ENCODE results near the gene TSHZ2. TPM values are rescaled to one million over a fixed set of nuclear protein-coding genes. Genes with fewer than 3 reads are reported as not detected.

The TSHZ2 gene
- total RNA-seq, 1 donor from 2014 or later = 1.2 TPM

GRCh38 chr20:53480913-53481312 lies 508.8 kb downstream of the TSHZ2 start:
- Mint-ChIP-seq H3K4me1 (ENCODE audit: low read depth, unreplicated experiment) (no peaks in the 10 kb centered on the region), H3K4me3 (ENCODE audit: unreplicated experiment) (no peak overlapping the region), H3K27me3 (ENCODE audit: low read depth, unreplicated experiment) (no peaks in the 10 kb centered on the region), H3K9me3 (ENCODE audit: unreplicated experiment) (no peaks in the 10 kb centered on the region), H3K36me3 (ENCODE audit: low read depth, unreplicated experiment) (no peaks in the 10 kb centered on the region), H3K27ac (ENCODE audit: unreplicated experiment) (no peak overlapping the region)
- Histone ChIP-seq H3K9me3 (ENCODE audit: insufficient read depth, low read depth, low read length) (no peaks in the 10 kb centered on the region), H3K9ac (ENCODE audit: low read length) (no peak overlapping the region), H3K36me3 (ENCODE audit: insufficient read depth, low read length) (no peaks in the 10 kb centered on the region), H2AFZ (ENCODE audit: low read depth, low read length) (no peak overlapping the region), H3K4me3 (ENCODE audit: insufficient read depth, low read depth, low read length) (no peak overlapping the region), H4K20me1 (ENCODE audit: insufficient read depth, low read length) (no peaks in the 10 kb centered on the region), H3K27ac (ENCODE audit: low read depth, low read length) (no peak overlapping the region), H3K27me3 (ENCODE audit: insufficient read depth, low read length) (no peaks in the 10 kb centered on the region), H3K79me2 (ENCODE audit: insufficient read depth, low read length) (no peaks in the 10 kb centered on the region), H3K4me1 (ENCODE audit: insufficient read depth, low read length) (no peaks in the 10 kb centered on the region), H3K4me2 (ENCODE audit: low read length) (no peak overlapping the region)
- FAIRE-seq (no peak), DNase-seq (ENCODE audit: low read depth) (no peak)
- TF ChIP-seq EZH2 (IDR thresholded peaks at IDR 0.05; ENCODE audit: insufficient read depth, low read length) = no peak
- TF ChIP-seq CTCF (IDR thresholded peaks at IDR 0.05; ENCODE audit: insufficient read depth, low read depth, low read length) = no peak

GRCh38 chr20:53487461-53488200 lies 515.5 kb downstream of the TSHZ2 start:
- Mint-ChIP-seq H3K4me1 (ENCODE audit: low read depth, unreplicated experiment) (no peaks in the 10 kb centered on the region), H3K9me3 (ENCODE audit: unreplicated experiment) (no peaks in the 10 kb centered on the region), H3K36me3 (ENCODE audit: low read depth, unreplicated experiment) (no peaks in the 10 kb centered on the region), H3K4me3 (ENCODE audit: unreplicated experiment) (no peak overlapping the region), H3K27me3 (ENCODE audit: low read depth, unreplicated experiment) (no peaks in the 10 kb centered on the region), H3K27ac (ENCODE audit: unreplicated experiment) (no peak overlapping the region)
- Histone ChIP-seq H3K9me3 (ENCODE audit: insufficient read depth, low read depth, low read length) (no peaks in the 10 kb centered on the region), H3K79me2 (ENCODE audit: insufficient read depth, low read length) (no peaks in the 10 kb centered on the region), H3K27me3 (ENCODE audit: insufficient read depth, low read length) (no peaks in the 10 kb centered on the region), H2AFZ (ENCODE audit: low read depth, low read length) (no peak overlapping the region), H3K4me1 (ENCODE audit: insufficient read depth, low read length) (no peaks in the 10 kb centered on the region), H3K4me3 (ENCODE audit: insufficient read depth, low read depth, low read length) (no peak overlapping the region), H4K20me1 (ENCODE audit: insufficient read depth, low read length) (no peaks in the 10 kb centered on the region), H3K36me3 (ENCODE audit: insufficient read depth, low read length) (no peaks in the 10 kb centered on the region), H3K9ac (ENCODE audit: low read length) (no peak overlapping the region), H3K27ac (ENCODE audit: low read depth, low read length) (no peak overlapping the region), H3K4me2 (ENCODE audit: low read length) (no peak overlapping the region)
- FAIRE-seq (no peak), DNase-seq (ENCODE audit: low read depth) (no peak)
- TF ChIP-seq EZH2 (IDR thresholded peaks at IDR 0.05; ENCODE audit: insufficient read depth, low read length) (no peak), CTCF (IDR thresholded peaks at IDR 0.05; ENCODE audit: insufficient read depth, low read depth, low read length) (no peak)

- Histone ChIP-seq H3K4me3 (ENCODE audit: insufficient read depth, low read depth, low read length) (no peak overlapping the region), H3K4me2 (ENCODE audit: low read length) (no peak overlapping the region), H3K4me1 (ENCODE audit: insufficient read depth, low read length) (no peaks in the 10 kb centered on the region), H3K36me3 (ENCODE audit: insufficient read depth, low read length) (no peaks in the 10 kb centered on the region), H3K79me2 (ENCODE audit: insufficient read depth, low read length) (no peaks in the 10 kb centered on the region), H3K27ac (ENCODE audit: low read depth, low read length) (no peak overlapping the region), H3K9me3 (ENCODE audit: insufficient read depth, low read depth, low read length) (no peaks in the 10 kb centered on the region), H3K9ac (ENCODE audit: low read length) (no peak overlapping the region), H4K20me1 (ENCODE audit: insufficient read depth, low read length) (no peaks in the 10 kb centered on the region), H3K27me3 (ENCODE audit: insufficient read depth, low read length) (no peaks in the 10 kb centered on the region), H2AFZ (ENCODE audit: low read depth, low read length) (no peak overlapping the region)
- no peaks in the 10 kb centered on the region for H3K4me1 Mint-ChIP-seq (ENCODE audit: low read depth, unreplicated experiment)
- H3K4me3 Mint-ChIP-seq (ENCODE audit: unreplicated experiment) = no peak overlapping the region
- FAIRE-seq (no peak), DNase-seq (ENCODE audit: low read depth) (no peak)
- H3K27me3 Mint-ChIP-seq (ENCODE audit: low read depth, unreplicated experiment) = no peaks in the 10 kb centered on the region
- no peaks in the 10 kb centered on the region for H3K9me3 Mint-ChIP-seq (ENCODE audit: unreplicated experiment)
- no peak overlapping the region for H3K27ac Mint-ChIP-seq (ENCODE audit: unreplicated experiment)
- no peak for TF ChIP-seq EZH2 (IDR thresholded peaks at IDR 0.05; ENCODE audit: insufficient read depth, low read length)
- no peak for TF ChIP-seq CTCF (IDR thresholded peaks at IDR 0.05; ENCODE audit: insufficient read depth, low read depth, low read length)
- no peaks in the 10 kb centered on the region for H3K36me3 Mint-ChIP-seq (ENCODE audit: low read depth, unreplicated experiment)
Observed at GRCh38 chr20:53488775-53489272, 516.7 kb downstream of the TSHZ2 start.

Measured in astrocyte (in vitro differentiated cells and primary cell).